HCT116 (cell line): ENCODE results near the gene IRX2.

Experiments used
- CTCF ChIP-seq, 3 experiments: fragments of 200-600 bp in 1 of 3; sonication (generic) in 1 of 3; IDR thresholded peaks in 2 of 3; conservative IDR thresholded peaks in 1 of 3; 2 replicates each; pipeline ENCODE4 v1.5.1; 2012 to 2017; ENCODE audit warnings: low read depth in 2 of 3, low read length in 2 of 3, antibody characterized with exemption in 1 of 3, borderline replicate concordance in 1 of 3, control low read depth in 1 of 3, mild to moderate bottlenecking in 1 of 3, mixed read lengths in 1 of 3, mixed run types in 1 of 3, moderate library complexity in 1 of 3; ENCODE audit not compliant: insufficient read depth in 1 of 3
- MAX ChIP-seq: IDR thresholded peaks from 2 replicates; pipeline ENCODE4 v1.6.1; 2012
- SP1 ChIP-seq: IDR thresholded peaks from 2 replicates; pipeline ENCODE4 v1.6.1; 2012; ENCODE audit warnings: low read depth

DNA sequence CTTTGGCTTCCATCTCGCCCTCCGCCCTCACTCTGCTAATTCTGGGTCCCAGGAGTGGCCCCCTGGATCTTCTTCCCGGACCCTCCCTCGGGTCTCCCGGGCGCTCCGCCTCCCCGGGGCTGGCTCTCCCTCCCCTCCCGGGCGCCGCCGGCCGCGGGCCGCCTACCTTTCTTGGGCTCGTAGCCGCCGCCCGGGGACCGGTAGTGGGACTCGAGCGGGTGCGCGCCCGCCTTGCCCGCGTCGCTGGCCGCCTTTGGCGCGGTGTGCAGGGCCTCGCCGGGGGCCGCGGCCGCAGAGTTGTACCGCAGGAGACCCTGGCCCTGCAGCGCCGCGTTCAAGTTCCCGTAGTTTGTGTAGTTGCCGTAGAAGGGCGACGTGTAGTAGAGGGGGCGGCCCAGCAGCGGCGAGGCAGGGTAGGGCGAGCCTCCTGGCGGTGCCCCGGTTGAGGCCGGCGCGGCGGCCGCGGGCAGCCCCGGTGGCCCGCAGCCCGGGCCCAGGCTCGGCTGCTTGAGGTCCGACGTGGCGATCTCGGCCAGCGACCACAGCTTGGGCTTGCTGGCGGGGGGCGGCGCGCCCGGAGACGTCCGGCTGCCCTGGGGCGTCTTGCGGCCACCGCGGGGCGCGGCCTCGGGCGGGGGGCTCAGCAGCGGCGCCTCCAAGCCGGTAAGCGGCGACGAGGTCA, 3.2 kb downstream of the IRX2 start:
- no peak for TF ChIP-seq MAX
- TF ChIP-seq CTCF (IDR thresholded peaks at IDR 0.05 in 2 of 3, conservative IDR thresholded peaks at IDR 0.05 in 1 of 3; ENCODE audit: borderline replicate concordance in 1 of 3, insufficient read depth in 1 of 3, low read depth in 2 of 3, low read length in 2 of 3), result no peak
- TF ChIP-seq SP1, result no peak
